Nephron progenitor cell (in vitro differentiated cells): ENCODE results near the gene DYRK1A.
A peak's percentile ranks its signal among the peaks of the same experiment; 100 is the strongest.

Experiments used
- DNase-seq: peaks from one replicate; pipeline ENCODE4 v3.0.0; 2021
- H3K27ac Mint-ChIP-seq: 2 replicates; pipeline ENCODE4 v1.8.0; 2021; ENCODE audit warnings: mild to moderate bottlenecking, moderate library complexity, mixed read lengths
- H3K27me3 Mint-ChIP-seq: 2 replicates; pipeline ENCODE4 v1.8.0; 2021; ENCODE audit warnings: mild to moderate bottlenecking, low read depth, mixed read lengths; ENCODE audit not compliant: poor library complexity
- H3K36me3 Mint-ChIP-seq: 2 replicates; pipeline ENCODE4 v1.8.0; 2021; ENCODE audit warnings: low read depth, mixed read lengths
- H3K4me1 Mint-ChIP-seq: 2 replicates; pipeline ENCODE4 v1.8.0; 2021; ENCODE audit warnings: mixed read lengths
- H3K4me3 Mint-ChIP-seq: 2 replicates; pipeline ENCODE4 v1.8.0; 2021; ENCODE audit warnings: mild to moderate bottlenecking, moderate library complexity, mixed read lengths
- H3K9me3 Mint-ChIP-seq: 2 replicates; pipeline ENCODE4 v1.8.0; 2021; ENCODE audit warnings: mild to moderate bottlenecking, moderate library complexity, mixed read lengths
- TF ChIP-seq, protein P1 (sequence below): fragments of 200-600 bp; sonication (generic); IDR thresholded peaks from 2 replicates; pipeline ENCODE4 v1.5.0; 2021; ENCODE audit warnings: antibody characterized with exemption

DYRK1A gene

GRCh38 chr21:37398697-37399096, 32.1 kb downstream of the DYRK1A start:
- Mint-ChIP-seq H3K27me3 (no peaks in the 10 kb centered on the region), H3K4me3 (no peak overlapping the region), H3K36me3 (peaks cover 75% of the 10 kb centered on the region), H3K27ac (no peak overlapping the region), H3K9me3 (peaks cover 60% of the 10 kb centered on the region), H3K4me1 (peaks cover 12% of the 10 kb centered on the region)
- DNase-seq = no peak
- TF ChIP-seq, protein P1, sequence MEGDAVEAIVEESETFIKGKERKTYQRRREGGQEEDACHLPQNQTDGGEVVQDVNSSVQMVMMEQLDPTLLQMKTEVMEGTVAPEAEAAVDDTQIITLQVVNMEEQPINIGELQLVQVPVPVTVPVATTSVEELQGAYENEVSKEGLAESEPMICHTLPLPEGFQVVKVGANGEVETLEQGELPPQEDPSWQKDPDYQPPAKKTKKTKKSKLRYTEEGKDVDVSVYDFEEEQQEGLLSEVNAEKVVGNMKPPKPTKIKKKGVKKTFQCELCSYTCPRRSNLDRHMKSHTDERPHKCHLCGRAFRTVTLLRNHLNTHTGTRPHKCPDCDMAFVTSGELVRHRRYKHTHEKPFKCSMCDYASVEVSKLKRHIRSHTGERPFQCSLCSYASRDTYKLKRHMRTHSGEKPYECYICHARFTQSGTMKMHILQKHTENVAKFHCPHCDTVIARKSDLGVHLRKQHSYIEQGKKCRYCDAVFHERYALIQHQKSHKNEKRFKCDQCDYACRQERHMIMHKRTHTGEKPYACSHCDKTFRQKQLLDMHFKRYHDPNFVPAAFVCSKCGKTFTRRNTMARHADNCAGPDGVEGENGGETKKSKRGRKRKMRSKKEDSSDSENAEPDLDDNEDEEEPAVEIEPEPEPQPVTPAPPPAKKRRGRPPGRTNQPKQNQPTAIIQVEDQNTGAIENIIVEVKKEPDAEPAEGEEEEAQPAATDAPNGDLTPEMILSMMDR = no peak

GRCh38 chr21:37402251-37402867, 35.8 kb downstream of the DYRK1A start:
- no peak overlapping the region for H3K27ac Mint-ChIP-seq

GRCh38 chr21:37405629-37406028, 39.1 kb downstream of the DYRK1A start:
- Mint-ChIP-seq H3K4me1 (peaks cover 12% of the 10 kb centered on the region), H3K27me3 (no peaks in the 10 kb centered on the region), H3K27ac (peak overlapping the region; percentile 68), H3K4me3 (no peak overlapping the region), H3K36me3 (peaks cover 62% of the 10 kb centered on the region), H3K9me3 (peaks cover 40% of the 10 kb centered on the region)
- TF ChIP-seq, protein P1 = no peak
- DNase-seq = no peak

More at GRCh38 chr21:37402251-37402867, 35.8 kb downstream of the DYRK1A start:
- TF ChIP-seq, protein P1 = no peak
- H3K4me1 Mint-ChIP-seq = peaks cover 12% of the 10 kb centered on the region
- peaks cover 58% of the 10 kb centered on the region for H3K36me3 Mint-ChIP-seq
- peaks cover 56% of the 10 kb centered on the region for H3K9me3 Mint-ChIP-seq
- no peaks in the 10 kb centered on the region for H3K27me3 Mint-ChIP-seq
- DNase-seq = no peak
- no peak overlapping the region for H3K4me3 Mint-ChIP-seq

DNA sequence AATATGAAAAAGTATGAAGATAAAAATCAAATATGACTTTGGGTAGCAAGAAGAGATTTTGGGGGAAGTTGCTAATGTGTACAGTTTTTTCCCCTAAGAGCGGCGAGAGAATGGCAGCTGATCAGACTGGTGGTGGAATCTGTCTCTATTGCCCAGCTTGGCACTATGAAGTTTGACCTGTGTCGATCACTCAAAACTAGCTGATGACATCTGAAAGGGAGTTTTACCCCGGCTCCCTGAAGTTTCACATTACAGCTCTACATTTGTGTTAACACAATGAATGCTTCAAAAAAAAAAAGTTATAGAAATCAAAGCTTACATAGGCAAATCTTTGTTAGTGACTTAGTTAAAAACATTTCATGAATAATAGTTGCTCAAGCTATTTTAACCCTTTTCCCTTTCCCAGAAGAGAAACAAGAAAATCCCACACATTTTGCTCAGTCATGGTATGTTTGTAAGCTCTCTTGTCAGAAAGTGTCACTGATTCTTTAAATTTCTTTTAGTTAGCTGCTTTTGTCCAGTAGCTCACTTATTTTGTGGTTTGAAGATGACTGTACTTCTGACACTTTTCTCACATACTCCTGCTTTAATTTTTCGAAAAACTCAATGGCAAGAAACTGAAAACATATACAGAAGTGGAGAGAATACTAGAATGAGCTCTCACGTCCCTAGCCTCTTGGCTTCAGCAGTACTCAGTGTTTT, 41.3 kb downstream of the DYRK1A start:
- H3K4me3 Mint-ChIP-seq = no peak overlapping the region
- DNase-seq = no peak
- peaks cover 41% of the 10 kb centered on the region for H3K36me3 Mint-ChIP-seq
- peak overlapping the region; percentile 11 for H3K27ac Mint-ChIP-seq
- H3K4me1 Mint-ChIP-seq = peaks cover 23% of the 10 kb centered on the region
- TF ChIP-seq, protein P1 = no peak
- peaks cover 17% of the 10 kb centered on the region for H3K9me3 Mint-ChIP-seq
- H3K27me3 Mint-ChIP-seq = no peaks in the 10 kb centered on the region

- TF ChIP-seq, protein P1 = no peak
- Mint-ChIP-seq H3K27me3 (no peaks in the 10 kb centered on the region), H3K36me3 (peaks cover 34% of the 10 kb centered on the region), H3K4me1 (peaks cover 25% of the 10 kb centered on the region), H3K4me3 (no peak overlapping the region), H3K27ac (peak overlapping the region; percentile 11), H3K9me3 (peaks cover 10% of the 10 kb centered on the region)
- no peak for DNase-seq
Observed at GRCh38 chr21:37408464-37409193, 42.1 kb downstream of the DYRK1A start.
